HepG2 (cell line): ENCODE results near the gene CACNA1I. TPM values are rescaled to one million over a fixed set of nuclear protein-coding genes. Genes with fewer than 3 reads are reported as not detected.
A peak's percentile ranks its signal among the peaks of the same experiment; 100 is the strongest.

Source experiments
- ATAC-seq: fragments of 200-7000 bp; cut with Tn5 transposase; 3 replicates; pipeline ENCODE4 v1.9.1; 2020; ENCODE audit warnings: mild to moderate bottlenecking, moderate library complexity
- BruUV-seq: library from RNA; stranded (reverse); fragments of 400-500 nt; replicated peaks from 2 replicates; lab custom pipeline; 2021; lab: Mats Ljungman, UMichigan
- CTCF ChIA-PET: fragments of 300-600 bp; formaldehyde crosslinking; extraction: SDS; loops from one replicate; lab custom pipeline; 2021; ENCODE audit warnings: low total read pairs, inconsistent platforms, low intra/inter-chr PET ratio; lab: Yijun Ruan, JAX
- POLR2A ChIA-PET: fragments of 350-600 bp; sonication (Branson Sonifier 250); formaldehyde crosslinking; loops from one replicate; lab custom pipeline; 2020; ENCODE audit warnings: antibody characterized with exemption, inconsistent platforms; lab: Yijun Ruan, JAX
- DNase-seq: peaks from one replicate; pipeline ENCODE4 v3.0.0-alpha.2; 2015; ENCODE audit warnings: low spot score
- FAIRE-seq: peaks from 3 replicates; lab custom pipeline; 2011; peaks lifted over from hg19 to GRCh38; lab: Jason Lieb, UNC
- H2AFZ ChIP-seq: one replicate; pipeline ENCODE4 v1.6.1; 2011; ENCODE audit warnings: low read length, inconsistent platforms
- H3K27ac ChIP-seq: fragments of 300-600 bp; 3 replicates; pipeline ENCODE4 v1.8.0; 2011; ENCODE audit warnings: mixed run types, mild to moderate bottlenecking, mixed read lengths, low read length, inconsistent platforms; ENCODE audit not compliant: insufficient read depth; ENCODE audit errors: extremely low read length
- H3K27me3 ChIP-seq, 2 experiments: fragments of 200-600 bp in 1 of 2; 2 replicates in 1 of 2; 3 replicates in 1 of 2; pipeline versions ENCODE4 v1.6.0 to v1.8.0; 2011; ENCODE audit warnings: low read length in 2 of 2, mild to moderate bottlenecking in 2 of 2, moderate library complexity in 2 of 2, inconsistent platforms in 1 of 2; ENCODE audit not compliant: insufficient read depth in 2 of 2, control insufficient read depth in 1 of 2
- H3K36me3 ChIP-seq, 2 experiments: fragments of 200-600 bp in 1 of 2; replicated peaks in 1 of 2; 2 replicates in 1 of 2; 3 replicates in 1 of 2; pipeline versions ENCODE4 v1.5.1 to v1.8.0; 2011; ENCODE audit warnings: low read length in 2 of 2, inconsistent platforms in 1 of 2; ENCODE audit not compliant: insufficient read depth in 2 of 2, control insufficient read depth in 1 of 2
- H3K4me1 ChIP-seq: 2 replicates; pipeline ENCODE4 v1.5.1; 2012; ENCODE audit warnings: low read length, inconsistent platforms; ENCODE audit not compliant: insufficient read depth
- H3K4me2 ChIP-seq: 2 replicates; pipeline ENCODE4 v1.6.0; 2011; ENCODE audit warnings: low read depth, low read length, inconsistent platforms
- H3K4me3 ChIP-seq, 3 experiments: fragments of 200-600 bp in 1 of 3; sonication (generic), shearing (Covaris generic) in 1 of 3; replicated peaks in 1 of 3; 2 replicates each; pipeline ENCODE4 v1.5.1; 2011 to 2016; ENCODE audit warnings: low read length in 3 of 3, inconsistent platforms in 2 of 3, low read depth in 2 of 3, mild to moderate bottlenecking in 2 of 3, control low read depth in 1 of 3, mixed read lengths in 1 of 3; ENCODE audit not compliant: insufficient read depth in 1 of 3
- H3K79me2 ChIP-seq: one replicate; pipeline ENCODE4 v1.6.1; 2011; ENCODE audit warnings: low read length, inconsistent platforms; ENCODE audit not compliant: insufficient read depth
- H3K9ac ChIP-seq: 2 replicates; pipeline ENCODE4 v1.6.0; 2011; ENCODE audit warnings: mild to moderate bottlenecking, low read depth, low read length, inconsistent platforms; ENCODE audit not compliant: insufficient read depth
- H3K9me3 ChIP-seq: 2 replicates; pipeline ENCODE4 v1.5.1; 2012; ENCODE audit warnings: mild to moderate bottlenecking, low read length
- H4K20me1 ChIP-seq: 2 replicates; pipeline ENCODE4 v1.6.0; 2011; ENCODE audit warnings: inconsistent platforms, mild to moderate bottlenecking, low read length, moderate library complexity; ENCODE audit not compliant: insufficient read depth
- AFF4 ChIP-seq: sonication (generic); formaldehyde crosslinking; IDR thresholded peaks from 2 replicates; pipeline ENCODE4 v1.4.0; 2020; ENCODE audit warnings: missing genetic modification reagents
- MEIS1 ChIP-seq: sonication (generic); formaldehyde crosslinking; IDR thresholded peaks from 2 replicates; pipeline ENCODE4 v1.9.0; 2021; ENCODE audit warnings: mild to moderate bottlenecking, missing genetic modification reagents, moderate library complexity, borderline replicate concordance
- SIX1 ChIP-seq: sonication (generic); formaldehyde crosslinking; IDR thresholded peaks from 2 replicates; pipeline ENCODE4 v1.4.0; 2020; ENCODE audit warnings: missing genetic modification reagents, borderline replicate concordance
- SSRP1 ChIP-seq: IDR thresholded peaks from 2 replicates; pipeline ENCODE4 v1.6.1; 2016; ENCODE audit warnings: control low read depth
- TBX3 ChIP-seq: fragments of 450-650 bp; IDR thresholded peaks from 2 replicates; pipeline ENCODE4 v1.6.1; 2017; ENCODE audit warnings: antibody characterized with exemption, mild to moderate bottlenecking, inconsistent platforms, borderline replicate concordance
- ZNF598 ChIP-seq: sonication (generic); formaldehyde crosslinking; IDR thresholded peaks from 2 replicates; pipeline ENCODE4 v1.5.1; 2020; ENCODE audit warnings: mild to moderate bottlenecking, missing genetic modification reagents, borderline replicate concordance
- WGBS: methylation state at CpG from one replicate; pipeline ENCODE4 v1.1.6; 2017; ENCODE audit warnings: low lambda C conversion rate; 5-methylcytosine and 5-hydroxymethylcytosine counted together
- in situ Hi-C: cut with HindIII; loops from 2 replicates; pipeline ENCODE4 v1.10.0; 2017; ENCODE audit warnings: low pct_unique_long_range_greater_than_20kb; ENCODE audit not compliant: extremely low pct_ligation_motif_present
- intact Hi-C: fragments of 100-400 bp; cut with micrococcal nuclease; formaldehyde crosslinking; loops from one replicate; pipeline ENCODE4 v1.10.0; 2022; ENCODE audit not compliant: unreplicated experiment
- polyA plus RNA-seq, 8 experiments: library from polyadenylated mRNA; depleted of rRNA in 3 of 8; stranded (reverse) in 7 of 8; unstranded in 1 of 8; fragments of >200 nt; fragmentation: Illumina TruSeq in 4 of 8; extraction: Trizol in 4 of 8; gene quantifications; 2 replicates each; pipeline versions ENCODE4 v1.2.1 to v1.2.3, GENCODE V29; 2011 to 2016; ENCODE audit warnings: low read depth in 4 of 8, missing spikeins in 1 of 8, mixed read lengths in 1 of 8; ENCODE audit not compliant: insufficient read depth in 1 of 8
- total RNA-seq, 5 experiments: library from RNA; depleted of rRNA; stranded (reverse); fragments of >200 nt; fragmentation: Illumina TruSeq; extraction: Trizol; gene quantifications; 2 replicates each; pipeline ENCODE4 v1.2.3, GENCODE V29; 2016; ENCODE audit warnings: low read depth in 1 of 5
- TF ChIP-seq, protein P1 (sequence below): fragments of 450-650 bp; IDR thresholded peaks from 2 replicates; pipeline ENCODE4 v1.6.1; 2016
- TF ChIP-seq, protein P2 (sequence below): sonication (generic); formaldehyde crosslinking; conservative IDR thresholded peaks from 2 replicates; pipeline ENCODE4 v1.4.0; 2020; ENCODE audit warnings: missing genetic modification reagents

Gene CACNA1I
- total and polyA plus RNA-seq, 2 of the 13 experiments (the other 11 are each of a cell fraction or from before 2014, with no cell fraction given), result not detected

DNA sequence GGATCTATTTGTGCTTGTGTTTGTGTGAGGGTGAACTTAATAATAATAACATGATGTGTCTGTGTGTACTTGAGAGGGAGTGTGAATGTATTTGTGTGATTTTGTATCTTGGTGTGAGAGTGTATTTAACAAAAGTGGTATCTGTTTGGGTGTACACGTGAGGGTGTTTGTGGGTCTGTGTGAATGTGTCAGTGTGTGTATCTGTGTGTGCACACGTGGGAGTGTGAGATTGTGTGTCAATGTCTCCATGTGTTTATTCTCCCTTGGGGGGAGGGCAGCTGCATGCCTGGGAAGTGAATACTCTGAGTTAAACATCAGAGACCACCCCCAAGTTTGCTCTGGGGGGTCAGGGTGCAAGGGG, 23.0 kb upstream of the CACNA1I start:
- WGBS, result 0% methylated on average over 2 of the region's 2 CpGs
- ATAC-seq (no peak), FAIRE-seq (no peak), DNase-seq (no peak)
- TF ChIP-seq SIX1 (CRISPR knock-in tag) (no peak), MEIS1 (CRISPR knock-in tag) (no peak)
- TF ChIP-seq, protein P1, sequence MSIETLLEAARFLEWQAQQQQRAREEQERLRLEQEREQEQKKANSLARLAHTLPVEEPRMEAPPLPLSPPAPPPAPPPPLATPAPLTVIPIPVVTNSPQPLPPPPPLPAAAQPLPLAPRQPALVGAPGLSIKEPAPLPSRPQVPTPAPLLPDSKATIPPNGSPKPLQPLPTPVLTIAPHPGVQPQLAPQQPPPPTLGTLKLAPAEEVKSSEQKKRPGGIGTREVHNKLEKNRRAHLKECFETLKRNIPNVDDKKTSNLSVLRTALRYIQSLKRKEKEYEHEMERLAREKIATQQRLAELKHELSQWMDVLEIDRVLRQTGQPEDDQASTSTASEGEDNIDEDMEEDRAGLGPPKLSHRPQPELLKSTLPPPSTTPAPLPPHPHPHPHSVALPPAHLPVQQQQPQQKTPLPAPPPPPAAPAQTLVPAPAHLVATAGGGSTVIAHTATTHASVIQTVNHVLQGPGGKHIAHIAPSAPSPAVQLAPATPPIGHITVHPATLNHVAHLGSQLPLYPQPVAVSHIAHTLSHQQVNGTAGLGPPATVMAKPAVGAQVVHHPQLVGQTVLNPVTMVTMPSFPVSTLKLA, result peak; percentile 56; the same call in 1 of the 2 replicates
- Histone ChIP-seq H3K4me3 (no peak overlapping the region), H3K9ac (no peak overlapping the region), H3K79me2 (no peaks in the 10 kb centered on the region), H3K27me3 (peaks cover 0 to 13% of the 10 kb centered on the region in 2 experiments; a peak in 3 of 5 replicates), H3K4me1 (no peaks in the 10 kb centered on the region), H3K9me3 (no peaks in the 10 kb centered on the region), H2AFZ (no peak overlapping the region), H4K20me1 (0 out of 2 replicates have a peak, but pooled peaks cover 13% of the 10 kb centered on the region), H3K27ac (no peak overlapping the region), H3K36me3 (no peaks in the 10 kb centered on the region), H3K4me2 (no peak overlapping the region)
- no TSS peak for BruUV-seq
- POLR2A ChIA-PET, result no interaction called here
- intact Hi-C loops, result no loop called here
- CTCF ChIA-PET, result no interaction called here
- in situ Hi-C loops, result no loop called here

GRCh38 chr22:39553429-39553828, 17.1 kb upstream of the CACNA1I start:
- POLR2A ChIA-PET, result no interaction called here
- H3K4me2 ChIP-seq, result no peak overlapping the region
- no peak overlapping the region for H3K9ac ChIP-seq
- DNase-seq (no peak), FAIRE-seq (no peak), ATAC-seq (no peak)
- no TSS peak for BruUV-seq
- no peaks in the 10 kb centered on the region for H4K20me1 ChIP-seq
- H3K4me3 ChIP-seq, result no peak overlapping the region
- no peaks in the 10 kb centered on the region for H3K4me1 ChIP-seq
- H3K27ac ChIP-seq, result no peak overlapping the region
- TF ChIP-seq AFF4, result no peak
- TF ChIP-seq, protein P2, sequence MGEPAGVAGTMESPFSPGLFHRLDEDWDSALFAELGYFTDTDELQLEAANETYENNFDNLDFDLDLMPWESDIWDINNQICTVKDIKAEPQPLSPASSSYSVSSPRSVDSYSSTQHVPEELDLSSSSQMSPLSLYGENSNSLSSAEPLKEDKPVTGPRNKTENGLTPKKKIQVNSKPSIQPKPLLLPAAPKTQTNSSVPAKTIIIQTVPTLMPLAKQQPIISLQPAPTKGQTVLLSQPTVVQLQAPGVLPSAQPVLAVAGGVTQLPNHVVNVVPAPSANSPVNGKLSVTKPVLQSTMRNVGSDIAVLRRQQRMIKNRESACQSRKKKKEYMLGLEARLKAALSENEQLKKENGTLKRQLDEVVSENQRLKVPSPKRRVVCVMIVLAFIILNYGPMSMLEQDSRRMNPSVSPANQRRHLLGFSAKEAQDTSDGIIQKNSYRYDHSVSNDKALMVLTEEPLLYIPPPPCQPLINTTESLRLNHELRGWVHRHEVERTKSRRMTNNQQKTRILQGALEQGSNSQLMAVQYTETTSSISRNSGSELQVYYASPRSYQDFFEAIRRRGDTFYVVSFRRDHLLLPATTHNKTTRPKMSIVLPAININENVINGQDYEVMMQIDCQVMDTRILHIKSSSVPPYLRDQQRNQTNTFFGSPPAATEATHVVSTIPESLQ (CRISPR knock-in tag), result no peak
- no peak for TF ChIP-seq ZNF598
- no peak for TF ChIP-seq SSRP1 (CRISPR knock-in tag)
- no peak for TF ChIP-seq TBX3
- H3K9me3 ChIP-seq, result no peaks in the 10 kb centered on the region
- intact Hi-C loops, result no loop called here
- H3K36me3 ChIP-seq, result no peaks in the 10 kb centered on the region
- in situ Hi-C loops, result no loop called here
- peaks cover 7 to 35% of the 10 kb centered on the region in 2 experiments for H3K27me3 ChIP-seq
- H3K79me2 ChIP-seq, result no peaks in the 10 kb centered on the region
- WGBS, result 53% methylated on average over 3 of the region's 3 CpGs
- CTCF ChIA-PET, result no interaction called here
- H2AFZ ChIP-seq, result no peak overlapping the region
